HG03280 (cell line): ENCODE data around the gene RASGRP2.

ENCODE experiments used
- ATAC-seq: cut with Tn5 transposase; IDR thresholded peaks from one replicate; pipeline ENCODE4 v1.9.1; 2021; ENCODE audit warnings: mild to moderate bottlenecking, moderate library complexity; ENCODE audit not compliant: unreplicated experiment

RASGRP2 gene

DNA sequence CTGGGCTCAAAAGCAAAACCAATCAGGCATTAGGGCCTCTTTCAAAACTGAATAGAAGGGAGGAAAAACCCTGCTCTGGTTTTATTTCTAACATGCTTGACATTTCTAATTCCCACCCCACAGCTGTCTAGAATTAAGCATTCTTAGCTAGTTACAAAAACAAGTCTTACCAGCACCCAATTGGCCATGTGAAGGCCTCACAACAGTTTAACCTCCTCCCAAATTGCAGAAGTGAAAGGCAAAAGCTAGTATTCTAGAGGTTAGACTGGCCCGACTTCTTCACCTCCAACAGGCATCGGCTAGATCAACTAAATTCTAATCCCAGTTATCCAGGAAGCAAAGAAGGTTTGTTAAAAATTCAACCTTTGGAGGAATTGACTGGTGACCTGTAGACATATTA lies 27.9 kb upstream of the RASGRP2 start:
- no peak for ATAC-seq

DNA sequence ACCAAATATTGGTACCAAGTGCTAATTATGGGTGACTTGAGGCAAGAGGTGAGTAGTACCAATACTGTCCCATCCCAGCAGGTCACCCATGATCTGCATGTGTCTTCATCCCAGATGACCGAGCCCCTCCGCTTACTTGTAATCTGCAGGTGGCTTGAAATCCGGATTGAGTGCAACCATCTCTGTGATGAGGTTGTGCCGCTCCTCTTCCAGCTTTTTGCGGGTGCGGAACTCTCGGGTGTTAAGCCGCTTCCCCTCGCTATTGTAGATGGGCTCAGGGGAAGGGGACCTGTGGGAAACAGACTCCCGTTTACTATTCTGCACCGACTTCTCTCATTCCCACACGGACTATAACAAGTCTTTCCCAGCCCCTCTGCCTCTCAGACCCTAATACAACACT lies 26.2 kb upstream of the RASGRP2 start:
- ATAC-seq: no peak

DNA sequence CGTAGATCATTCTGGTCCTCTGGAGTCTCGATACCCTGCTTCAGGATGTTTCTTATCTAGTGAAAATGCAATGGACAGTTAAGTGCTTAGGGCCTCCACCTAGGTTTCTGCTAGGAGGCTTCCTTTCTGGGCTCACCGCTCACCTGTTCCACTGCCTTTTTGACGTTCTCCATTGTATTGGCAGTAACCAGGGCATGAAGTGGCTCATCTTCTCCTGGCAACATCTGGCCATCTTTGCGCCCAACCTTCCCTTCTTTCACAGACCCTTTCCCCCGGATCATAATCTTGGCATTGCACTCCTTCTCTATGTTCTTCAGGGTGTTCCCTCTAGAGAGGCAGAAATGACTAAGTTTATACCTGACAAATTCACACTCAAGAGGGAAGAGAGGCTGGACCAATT lies 25.3 kb upstream of the RASGRP2 start:
- no peak for ATAC-seq

DNA sequence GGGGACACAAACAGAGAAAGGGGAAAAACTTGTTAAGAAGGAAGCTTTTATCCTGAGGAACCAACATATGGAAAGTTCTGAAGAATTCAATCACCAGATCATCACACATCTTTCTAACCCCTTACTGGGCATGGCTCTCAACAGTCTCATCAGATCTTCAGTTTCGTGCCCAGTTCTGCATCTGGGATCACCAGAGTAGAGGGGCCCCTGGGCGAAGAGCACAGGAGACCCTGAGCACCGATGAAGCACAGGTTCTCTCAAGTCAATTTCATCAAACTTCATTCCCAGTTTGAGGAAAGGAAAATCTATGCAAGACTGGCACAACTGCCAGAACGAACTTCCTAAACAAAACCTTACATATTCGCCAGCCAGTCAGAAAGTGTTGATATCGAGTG lies 24.4 kb upstream of the RASGRP2 start:
- no peak for ATAC-seq

DNA sequence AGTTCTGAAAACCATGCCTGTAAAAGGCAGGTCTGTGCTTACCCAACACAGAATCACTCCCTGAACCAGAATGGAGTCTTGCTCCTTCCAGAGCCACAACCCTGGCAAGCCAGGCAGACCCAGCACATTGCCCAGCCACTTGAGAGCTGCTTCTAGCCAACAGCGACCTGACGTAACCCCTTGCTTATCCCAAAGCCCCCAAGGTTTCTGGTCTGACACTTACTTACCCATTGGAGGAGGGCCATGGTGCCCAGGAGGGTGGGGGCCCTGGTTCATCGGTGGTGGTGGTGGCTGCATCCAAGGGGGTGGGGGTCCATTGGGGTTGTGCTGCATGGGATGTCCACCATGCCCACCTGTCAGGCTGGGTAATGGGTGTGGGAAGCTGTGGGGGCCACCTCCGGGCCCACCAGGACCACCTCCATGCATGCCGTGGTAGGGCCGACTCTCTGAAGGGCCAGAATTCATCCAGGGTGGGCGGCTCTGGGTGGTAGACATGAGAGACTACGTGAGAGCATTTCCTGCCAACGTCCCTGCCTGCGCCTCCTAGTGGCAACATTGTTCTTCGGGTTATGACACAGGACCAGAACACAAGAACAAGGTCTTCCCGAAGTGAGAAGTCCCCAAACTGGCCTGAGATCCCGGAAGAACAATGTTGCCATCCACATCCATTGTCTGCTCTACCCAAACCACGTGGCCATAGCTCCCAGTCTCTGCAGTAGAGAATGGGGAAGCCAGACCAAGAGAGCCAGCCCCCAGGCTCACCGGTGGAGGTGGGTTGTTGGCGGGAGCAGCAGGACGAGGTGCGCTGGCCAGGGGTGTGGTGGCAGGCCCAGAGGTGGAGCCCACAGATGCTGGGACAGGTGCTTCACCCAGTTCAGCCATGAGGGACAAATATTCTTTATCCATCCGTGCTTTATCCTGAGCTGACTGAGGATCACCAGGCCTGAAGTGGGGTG lies 23.7 kb upstream of the RASGRP2 start:
- ATAC-seq: no peak

DNA sequence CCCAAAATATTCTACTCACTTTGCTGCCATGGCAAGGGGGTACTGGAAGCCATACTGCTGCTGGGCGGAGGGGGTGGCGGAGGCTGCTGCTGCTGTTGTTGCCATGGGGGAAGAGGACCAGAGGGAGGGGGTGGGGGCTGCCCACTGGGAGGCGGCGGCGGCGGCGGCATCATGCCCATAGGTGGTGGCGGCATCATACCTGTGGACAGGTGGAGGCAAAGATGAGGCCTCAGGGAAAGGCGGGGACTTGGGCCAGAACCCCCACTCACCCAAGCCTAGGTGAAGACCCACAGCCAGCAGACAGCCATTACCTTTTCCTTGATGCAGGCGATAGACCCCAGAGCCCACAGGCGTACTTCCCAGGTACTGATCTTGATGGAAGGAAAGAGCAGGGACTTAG lies 22.9 kb upstream of the RASGRP2 start:
- no peak for ATAC-seq

DNA sequence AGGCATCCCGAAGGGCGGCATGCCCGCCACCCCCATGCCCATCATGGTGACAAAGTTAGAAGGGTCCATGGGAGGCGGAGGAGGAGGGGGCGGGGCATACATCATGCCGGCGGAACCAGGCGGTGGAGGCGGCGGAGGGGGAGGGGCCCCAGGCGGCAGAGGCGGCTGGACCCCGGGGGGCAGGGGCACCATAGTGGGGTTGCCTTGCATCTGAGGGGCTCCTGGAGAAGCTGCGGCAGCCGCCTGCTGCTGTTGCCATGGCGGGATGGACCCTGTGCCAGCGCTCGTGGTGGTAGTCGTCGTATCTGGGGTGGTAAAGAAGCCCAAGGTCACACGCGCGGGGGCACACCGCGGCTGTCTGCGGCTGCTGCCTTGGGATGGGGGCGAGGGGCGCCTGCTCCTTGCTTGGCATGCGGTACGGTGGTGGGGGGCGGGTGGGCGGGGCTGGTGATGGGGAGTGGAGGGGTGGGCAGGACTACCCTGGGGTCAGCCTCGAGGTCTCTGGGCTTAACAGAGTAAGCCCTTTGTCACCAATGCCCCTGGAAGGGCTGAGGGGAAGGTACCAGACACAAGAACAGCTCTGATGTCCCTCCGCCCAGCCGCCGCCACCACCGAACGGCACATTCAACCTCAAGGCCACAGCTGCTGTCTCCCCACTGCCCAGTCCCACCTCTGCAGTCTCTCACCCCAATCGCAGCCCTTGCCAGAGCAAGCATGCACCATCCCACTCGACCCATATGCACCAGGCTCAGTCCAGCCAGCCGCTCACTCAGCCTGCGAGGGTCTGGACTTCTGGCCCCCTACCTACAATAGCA lies 22.1 kb upstream of the RASGRP2 start:
- ATAC-seq: no peak

DNA sequence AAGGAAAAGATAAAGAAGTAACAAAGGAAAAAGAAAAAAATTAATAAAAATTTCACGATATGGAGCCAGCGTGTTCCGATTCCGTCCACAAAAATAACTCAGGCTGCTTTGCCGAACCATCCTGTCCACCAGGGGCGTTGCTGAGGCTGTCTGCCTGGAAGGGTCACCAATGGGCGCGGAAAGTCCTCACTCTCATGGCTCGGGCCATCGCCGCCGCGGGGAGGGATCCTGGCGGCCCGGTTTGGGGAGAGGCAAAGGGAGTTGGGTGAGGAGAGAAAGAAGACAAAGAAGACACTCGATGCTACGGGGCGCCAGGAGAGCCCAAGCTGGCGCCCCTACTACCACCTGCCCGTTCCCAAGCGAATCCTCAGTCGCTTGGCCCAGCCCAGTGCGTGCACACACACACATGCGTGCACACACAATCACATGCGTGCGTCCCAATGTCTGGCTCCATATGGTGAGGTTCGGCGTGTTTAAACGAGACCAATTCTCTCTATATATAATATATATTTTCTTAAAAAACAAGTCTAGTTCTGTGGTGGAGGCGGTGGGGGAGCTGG lies 21.4 kb upstream of the RASGRP2 start:
- no peak for ATAC-seq

DNA sequence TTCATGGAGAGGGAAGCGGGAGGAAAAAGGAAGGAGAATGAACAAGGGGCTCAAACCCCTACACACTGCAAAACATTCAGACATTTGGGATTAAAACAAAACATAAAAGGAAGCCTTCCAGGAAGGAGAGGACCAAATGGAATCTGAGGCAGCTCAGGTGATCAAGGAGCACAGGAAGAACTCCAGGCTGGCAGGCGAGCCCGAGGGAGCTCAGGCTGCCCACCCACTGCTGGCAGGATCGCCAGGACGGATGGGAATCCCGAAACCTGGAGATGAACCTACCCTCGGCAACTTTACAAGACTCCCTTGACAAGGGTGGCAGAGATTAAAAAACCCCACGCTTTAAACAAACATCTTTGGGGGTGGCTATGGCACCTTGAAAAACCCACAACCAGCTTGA lies 20.8 kb upstream of the RASGRP2 start:
- no peak for ATAC-seq

DNA sequence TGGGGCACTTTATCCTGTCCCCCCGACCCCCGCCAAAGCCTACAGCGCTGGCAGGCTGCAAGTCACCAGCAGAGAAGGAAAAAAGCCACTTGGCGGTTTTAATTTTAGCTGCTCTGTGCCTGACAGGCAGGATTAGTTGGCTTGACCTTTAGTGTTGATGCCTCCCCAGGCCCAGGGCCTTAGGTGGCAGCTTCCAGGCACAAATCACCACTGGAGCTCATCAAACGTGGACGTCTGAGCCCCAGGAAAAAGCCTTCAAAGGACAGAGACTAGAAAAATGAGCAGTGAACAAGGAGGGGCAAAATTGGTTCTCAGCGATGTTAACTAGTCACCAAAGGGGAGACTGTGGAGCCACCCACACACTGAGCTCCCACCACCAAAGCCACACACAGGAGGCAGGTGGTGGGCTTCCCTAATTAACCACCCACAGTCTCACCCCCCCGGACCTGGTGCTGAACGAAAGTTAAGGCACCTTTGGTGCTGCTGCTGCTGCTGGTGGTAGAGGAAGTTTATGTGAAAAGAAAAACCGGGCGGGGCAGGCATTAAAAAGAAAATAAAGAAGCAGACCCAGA lies 20.2 kb upstream of the RASGRP2 start:
- no peak for ATAC-seq

DNA sequence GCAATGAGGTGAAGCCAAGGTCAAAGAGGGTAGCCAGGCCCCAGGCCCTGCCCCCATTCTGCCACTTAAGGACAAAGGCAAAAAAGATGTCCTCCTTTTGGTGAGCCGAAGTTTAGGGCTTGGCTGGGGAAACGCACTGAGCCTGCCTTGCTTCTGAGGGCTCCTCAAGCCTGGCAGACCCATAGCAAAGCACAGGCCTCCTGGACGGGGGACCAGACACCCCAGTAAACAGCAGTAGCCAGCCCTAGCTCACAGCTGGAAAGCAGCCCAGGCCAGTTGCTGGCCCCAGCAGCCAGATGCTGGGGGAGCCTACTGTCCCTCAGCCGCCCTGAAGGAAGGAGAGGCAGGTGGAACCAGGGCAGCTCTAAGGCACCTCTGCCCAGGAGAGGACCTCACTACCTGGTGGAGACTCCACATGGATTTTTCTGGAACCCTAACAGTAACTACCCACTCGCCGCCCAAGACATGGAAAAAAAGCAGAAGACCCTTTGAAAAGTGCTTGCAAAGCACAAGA lies 19.6 kb upstream of the RASGRP2 start:
- no peak for ATAC-seq

DNA sequence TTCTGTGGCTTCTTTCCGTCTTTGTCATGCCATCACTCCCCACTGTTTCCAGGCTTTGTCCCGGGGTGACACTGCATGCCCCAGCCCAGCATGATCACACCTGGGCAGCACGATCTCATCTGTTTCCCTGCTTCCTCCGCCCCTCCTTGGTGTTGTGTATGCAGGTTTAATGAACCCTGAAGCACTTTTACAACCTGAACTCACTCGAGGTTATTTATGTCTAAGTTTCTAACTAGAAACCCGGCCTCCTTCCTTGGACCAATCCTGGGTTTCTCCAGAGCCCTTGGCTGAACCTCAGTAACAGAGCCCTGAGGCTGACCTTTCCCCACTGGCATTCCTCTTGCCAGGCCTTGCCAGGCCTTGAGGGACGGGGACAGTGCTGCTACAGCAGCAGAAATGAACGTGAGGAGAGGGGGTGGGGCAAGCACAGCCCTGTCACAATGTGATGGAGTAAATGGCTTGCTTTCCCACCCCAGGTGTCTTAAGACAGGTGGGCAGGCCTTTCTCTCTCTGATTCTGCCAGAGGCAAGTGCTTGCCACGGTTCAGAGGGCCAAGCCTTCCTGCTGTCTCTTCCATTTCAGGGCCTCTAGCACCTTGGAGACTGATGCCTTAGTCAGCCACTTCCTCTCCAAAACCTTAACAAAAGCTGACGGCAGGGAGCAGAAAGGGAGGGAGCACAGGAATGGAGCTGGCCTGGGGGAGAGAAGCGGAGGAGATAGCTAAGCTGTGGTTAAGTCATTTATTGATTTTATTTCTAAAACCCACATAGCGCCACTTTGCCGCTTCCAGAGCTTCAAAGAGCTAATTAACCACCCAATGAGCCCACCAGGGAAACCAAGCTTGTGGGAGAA lies 19.0 kb upstream of the RASGRP2 start:
- ATAC-seq: no peak

DNA sequence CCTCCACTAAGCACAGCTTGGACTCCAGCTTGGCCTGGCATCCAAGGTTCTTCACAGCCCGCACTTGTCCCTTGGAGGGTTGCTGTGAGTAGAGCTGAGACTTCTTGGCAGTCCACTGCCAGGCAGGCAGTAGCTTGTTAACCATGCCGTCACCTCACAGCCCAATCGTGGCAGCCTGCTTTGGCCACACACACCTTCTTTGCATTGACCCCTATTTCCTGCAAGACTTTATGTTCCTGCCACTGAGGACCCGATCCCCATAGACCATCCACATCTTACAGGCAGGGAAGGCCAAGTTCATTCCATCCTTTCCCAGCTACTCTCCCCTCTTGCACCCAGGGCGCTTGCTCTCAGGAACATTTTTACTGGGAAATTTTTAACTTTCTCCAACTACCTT lies 18.3 kb upstream of the RASGRP2 start:
- no peak for ATAC-seq

DNA sequence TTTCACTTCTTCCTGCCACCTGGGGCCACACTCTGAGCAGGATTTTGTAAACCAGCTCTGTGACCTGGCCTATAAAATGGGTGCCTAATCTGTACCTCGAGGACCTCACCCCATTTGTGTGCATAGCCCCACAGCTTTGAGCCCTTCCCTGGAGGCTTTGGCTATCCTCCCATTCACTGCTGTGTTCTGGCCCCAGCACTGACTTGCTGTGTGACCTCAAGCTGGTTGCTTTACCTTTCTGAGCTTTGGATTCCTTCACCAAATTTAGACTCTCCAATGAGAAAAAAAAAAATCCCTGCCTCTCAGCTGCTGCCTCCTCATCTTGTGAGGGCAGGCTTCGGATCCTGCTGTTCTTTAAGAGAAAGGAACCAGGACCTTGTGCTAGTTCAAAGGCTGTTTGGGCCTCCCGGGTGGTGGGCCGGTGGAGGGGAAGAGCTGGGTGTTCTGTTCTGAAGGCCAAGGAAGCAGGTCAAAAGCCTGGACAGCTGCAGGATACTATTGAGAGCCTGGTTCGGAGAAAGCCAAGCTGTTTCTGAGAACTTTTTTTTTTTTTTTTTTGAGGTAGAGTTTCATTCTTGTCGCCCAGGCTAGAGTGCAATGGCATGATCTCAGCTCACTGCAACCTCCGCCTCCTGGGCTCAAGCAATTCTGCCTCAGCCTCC lies 16.9 kb upstream of the RASGRP2 start:
- no peak for ATAC-seq

DNA sequence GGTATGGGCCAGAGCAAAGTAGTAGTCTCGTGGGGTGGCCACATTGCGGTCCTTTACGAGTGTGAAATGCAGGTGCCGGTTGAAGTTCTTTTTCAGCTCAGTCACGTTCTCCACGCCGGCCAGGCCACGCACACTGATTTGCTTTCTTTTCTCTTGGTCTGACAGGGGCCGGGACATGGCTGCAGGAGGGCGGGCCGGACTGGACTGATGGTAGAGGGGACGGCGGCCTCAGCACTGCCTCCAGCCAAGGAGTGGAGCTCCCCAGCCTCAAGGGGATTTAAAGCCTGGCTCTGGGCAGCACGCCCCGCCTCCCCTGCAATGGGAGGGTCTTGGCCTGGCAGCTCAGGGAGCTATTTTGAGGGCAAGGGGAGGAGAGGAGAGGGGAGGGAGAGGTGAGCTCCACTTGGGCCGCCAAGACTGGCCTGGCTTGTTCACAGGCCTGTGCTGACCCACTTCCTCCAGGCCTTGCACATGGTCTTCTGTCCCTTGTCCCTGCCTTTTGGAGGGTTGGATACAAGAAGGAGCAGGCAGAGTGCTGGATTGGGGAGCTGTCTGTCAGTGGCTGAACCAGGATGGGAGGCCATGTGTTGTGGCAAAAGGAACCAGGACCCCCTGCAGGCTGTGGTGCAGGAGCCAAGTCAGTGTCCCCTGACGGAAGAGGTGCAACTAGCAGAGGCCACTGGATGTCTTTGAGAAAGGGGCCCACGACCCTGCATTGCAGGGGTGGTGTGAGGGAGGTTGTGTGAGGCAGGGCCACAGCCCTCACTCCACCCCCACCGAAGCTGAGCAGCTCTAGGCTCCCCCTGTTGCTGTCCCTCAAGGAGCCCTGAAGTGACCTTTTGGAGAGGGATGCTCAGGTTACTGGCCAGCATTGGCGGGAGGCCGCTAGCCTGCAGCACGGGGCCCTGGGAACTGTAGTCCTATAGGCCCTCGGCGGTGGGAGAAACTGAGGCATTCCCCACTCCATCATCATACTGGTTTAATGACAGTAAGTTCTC lies 16.1 kb upstream of the RASGRP2 start, which contains the start of gene PYGM:
Gene PYGM (minus strand): TSS at position 253 of the 998 bp plus-strand sequence. CDS start 76 bp downstream, at position 177.
- ATAC-seq: no peak

DNA sequence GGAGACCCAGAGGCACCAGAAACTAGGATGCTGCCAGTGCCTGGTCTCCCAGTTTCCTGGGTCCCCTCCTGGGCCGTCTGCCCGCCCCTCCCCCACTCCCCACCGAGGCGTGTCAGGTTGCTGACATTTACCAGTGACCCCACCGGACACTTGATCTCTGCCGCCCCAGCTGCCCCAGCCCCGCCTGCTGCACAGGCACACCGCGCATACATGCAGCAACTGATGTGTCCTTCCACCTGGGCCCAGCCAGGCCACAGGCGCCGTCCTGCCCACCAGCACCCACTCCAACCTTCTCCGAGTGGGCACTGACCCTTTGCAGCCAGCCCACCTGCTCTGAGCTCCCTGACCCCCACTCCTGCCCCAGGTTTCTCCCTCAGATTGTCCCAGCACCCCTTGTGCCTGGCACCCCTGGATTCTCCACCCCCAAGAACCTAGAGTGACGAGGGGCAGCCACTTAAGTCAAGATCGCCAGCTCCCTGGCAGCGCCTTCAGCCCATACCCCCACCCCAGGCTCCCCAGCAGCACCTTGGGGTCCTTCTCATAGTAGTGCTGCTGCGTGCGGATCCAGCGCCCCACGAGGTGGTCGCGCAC lies 15.3 kb upstream of the RASGRP2 start:
- no peak for ATAC-seq

DNA sequence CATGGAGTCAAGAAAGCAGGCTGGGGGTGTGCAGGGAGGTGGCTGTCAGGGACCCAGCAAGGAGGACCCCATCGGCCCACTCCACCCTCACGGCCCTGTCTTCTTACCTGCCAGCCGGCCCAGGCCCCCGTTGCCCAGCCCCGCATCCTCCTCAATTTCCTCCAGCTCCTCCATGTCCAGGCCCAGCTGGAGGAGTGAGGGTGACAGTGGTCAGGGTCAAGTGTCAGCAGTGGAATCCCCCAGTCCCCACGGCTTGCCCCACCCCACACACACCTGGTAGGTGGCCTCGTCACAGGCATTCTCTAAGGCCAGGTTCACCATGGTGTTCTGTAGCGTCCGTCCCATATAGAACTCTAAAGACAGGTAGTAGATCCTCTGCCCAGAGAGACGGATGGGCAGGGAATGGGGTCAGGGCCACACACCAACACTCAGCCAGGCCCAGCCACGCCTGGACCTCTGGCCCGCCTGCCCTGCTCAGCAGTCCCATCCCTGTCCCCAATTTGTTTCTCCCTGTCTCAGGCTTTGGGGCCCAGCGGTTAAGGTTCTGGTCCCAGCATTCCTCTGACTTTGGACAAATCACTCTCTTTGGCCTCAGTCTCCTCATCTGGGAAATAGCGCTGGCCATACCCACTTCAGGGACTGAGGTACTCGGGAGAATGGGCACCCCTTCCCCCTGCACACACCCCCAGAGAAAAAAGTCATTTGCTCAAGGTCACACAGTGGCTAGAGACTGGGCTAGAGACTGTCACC lies 14.6 kb upstream of the RASGRP2 start:
- no peak for ATAC-seq
